Metanephros (tissue), 2 donors: ENCODE measurements around the gene CHM. TPM values are rescaled to one million over a fixed set of nuclear protein-coding genes. Genes with fewer than 3 reads are reported as not detected.
A peak's percentile ranks its signal among the peaks of the same experiment; 100 is the strongest.

Experiments used
- small RNA-seq: library from RNA; depleted of rRNA; stranded (forward); fragments of <200 nt; gene quantifications from one replicate; pipeline ENCODE3, GENCODE V24; 2014; ENCODE audit warnings: low replicate concordance
- total RNA-seq: library from RNA; depleted of rRNA; stranded (reverse); fragments of >200 nt; gene quantifications from one replicate; pipeline ENCODE4 v1.2.3, GENCODE V29; 2014

CHM gene, protein sequence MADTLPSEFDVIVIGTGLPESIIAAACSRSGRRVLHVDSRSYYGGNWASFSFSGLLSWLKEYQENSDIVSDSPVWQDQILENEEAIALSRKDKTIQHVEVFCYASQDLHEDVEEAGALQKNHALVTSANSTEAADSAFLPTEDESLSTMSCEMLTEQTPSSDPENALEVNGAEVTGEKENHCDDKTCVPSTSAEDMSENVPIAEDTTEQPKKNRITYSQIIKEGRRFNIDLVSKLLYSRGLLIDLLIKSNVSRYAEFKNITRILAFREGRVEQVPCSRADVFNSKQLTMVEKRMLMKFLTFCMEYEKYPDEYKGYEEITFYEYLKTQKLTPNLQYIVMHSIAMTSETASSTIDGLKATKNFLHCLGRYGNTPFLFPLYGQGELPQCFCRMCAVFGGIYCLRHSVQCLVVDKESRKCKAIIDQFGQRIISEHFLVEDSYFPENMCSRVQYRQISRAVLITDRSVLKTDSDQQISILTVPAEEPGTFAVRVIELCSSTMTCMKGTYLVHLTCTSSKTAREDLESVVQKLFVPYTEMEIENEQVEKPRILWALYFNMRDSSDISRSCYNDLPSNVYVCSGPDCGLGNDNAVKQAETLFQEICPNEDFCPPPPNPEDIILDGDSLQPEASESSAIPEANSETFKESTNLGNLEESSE
- total RNA-seq: 30.1 TPM

DNA sequence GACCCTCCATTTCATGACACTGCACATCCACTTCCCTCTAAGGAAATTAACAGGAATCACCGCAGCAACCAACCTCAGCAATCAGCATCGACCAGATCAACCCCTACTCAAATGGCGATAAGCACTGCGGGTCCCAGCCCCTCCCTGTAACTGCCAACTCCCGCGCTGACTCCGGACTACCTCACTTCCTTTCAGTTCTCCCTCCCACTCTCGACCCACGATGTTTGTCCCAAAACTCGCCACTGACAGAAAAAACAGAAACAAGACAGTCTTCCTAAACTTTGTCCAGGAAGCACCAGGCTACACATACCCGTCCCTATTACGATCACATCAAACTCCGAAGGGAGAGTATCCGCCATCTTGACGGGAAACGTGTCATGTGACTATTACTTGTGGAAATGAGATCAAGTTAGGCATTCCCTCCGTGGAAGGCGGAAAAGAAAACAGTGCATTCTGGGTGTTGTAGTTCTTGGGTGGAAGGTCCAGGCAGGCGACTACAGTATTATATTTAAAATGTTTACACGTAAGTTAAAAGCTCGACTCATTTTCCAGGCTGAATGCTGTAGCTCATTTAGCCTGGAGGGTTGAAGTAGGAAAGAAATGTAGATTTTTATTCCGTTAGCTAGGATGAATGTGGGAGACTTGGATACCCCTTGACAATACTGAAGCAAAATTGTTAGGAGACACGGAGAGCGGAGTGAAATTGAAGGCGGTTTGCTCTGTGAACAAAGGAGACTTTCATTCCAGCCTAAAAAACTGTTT is at the start of gene CHM:
Gene CHM (minus strand): TSS at position 385 of the 762 bp plus-strand sequence. CDS start 26 bp downstream, at position 359.

Small RNA genes within 50 kb of the gene (small RNA-seq; reads per million reads assigned to genes)
- gene AL022401.1 (not detected), gene MIR361 (96.0 reads per million, percentile 97 among the genes with 10 or more reads in this experiment), gene NDUFA5P7 (not detected), gene RF00019 (not detected)

Other genes with a start within 250 kb of the CHM start
- 52.3 TPM for gene DACH2, start 100.9 kb upstream of the CHM start, total RNA-seq